Measurements from ENCODE around the gene FSTL4.

DNA sequence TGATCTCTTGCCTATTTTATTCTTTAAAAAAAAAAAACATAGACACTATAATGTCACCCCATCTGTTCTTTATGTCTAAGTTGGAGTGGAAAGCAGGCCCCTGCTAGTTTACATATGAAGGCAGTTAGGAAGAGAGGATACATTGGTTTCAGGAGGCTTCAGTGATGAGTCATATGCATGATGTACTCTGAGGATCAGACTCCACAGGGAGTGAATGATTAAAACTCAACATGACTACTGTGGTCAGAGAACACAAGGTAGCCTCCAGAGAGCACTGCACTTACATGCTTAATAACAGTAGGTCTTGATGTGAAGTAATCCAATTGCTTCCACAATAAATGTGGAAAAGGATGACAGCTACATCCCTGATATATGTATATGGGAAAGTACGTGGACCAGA is 22.7 kb upstream of the FSTL4 start:
- TF ChIP-seq, protein P1, sequence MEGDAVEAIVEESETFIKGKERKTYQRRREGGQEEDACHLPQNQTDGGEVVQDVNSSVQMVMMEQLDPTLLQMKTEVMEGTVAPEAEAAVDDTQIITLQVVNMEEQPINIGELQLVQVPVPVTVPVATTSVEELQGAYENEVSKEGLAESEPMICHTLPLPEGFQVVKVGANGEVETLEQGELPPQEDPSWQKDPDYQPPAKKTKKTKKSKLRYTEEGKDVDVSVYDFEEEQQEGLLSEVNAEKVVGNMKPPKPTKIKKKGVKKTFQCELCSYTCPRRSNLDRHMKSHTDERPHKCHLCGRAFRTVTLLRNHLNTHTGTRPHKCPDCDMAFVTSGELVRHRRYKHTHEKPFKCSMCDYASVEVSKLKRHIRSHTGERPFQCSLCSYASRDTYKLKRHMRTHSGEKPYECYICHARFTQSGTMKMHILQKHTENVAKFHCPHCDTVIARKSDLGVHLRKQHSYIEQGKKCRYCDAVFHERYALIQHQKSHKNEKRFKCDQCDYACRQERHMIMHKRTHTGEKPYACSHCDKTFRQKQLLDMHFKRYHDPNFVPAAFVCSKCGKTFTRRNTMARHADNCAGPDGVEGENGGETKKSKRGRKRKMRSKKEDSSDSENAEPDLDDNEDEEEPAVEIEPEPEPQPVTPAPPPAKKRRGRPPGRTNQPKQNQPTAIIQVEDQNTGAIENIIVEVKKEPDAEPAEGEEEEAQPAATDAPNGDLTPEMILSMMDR (IDR thresholded peaks at IDR 0.05) = no peak
- no peak for TF ChIP-seq POLR2A (IDR thresholded peaks at IDR 0.05)

Measured in body of pancreas (tissue), 4 donors.